Stimulated activated CD8-positive, alpha-beta memory T cell treated with anti-CD3 and anti-CD28 coated beads, Interleukin-7, amount 100 ng/mL, for 4 hours (primary cell): Measurements from ENCODE around the gene HCCS.
"Not testable (repeated sequence)": the region's sequence is repeated elsewhere in the genome, so short reads cannot be mapped to it uniquely, and the experiment has no call there.

Experiments
- DNase-seq, 2 donors: peaks; one replicate each; pipeline ENCODE4 v3.0.0-alpha.2; 2020; ENCODE audit warnings: low read depth in 2 of 2

HCCS gene

DNA sequence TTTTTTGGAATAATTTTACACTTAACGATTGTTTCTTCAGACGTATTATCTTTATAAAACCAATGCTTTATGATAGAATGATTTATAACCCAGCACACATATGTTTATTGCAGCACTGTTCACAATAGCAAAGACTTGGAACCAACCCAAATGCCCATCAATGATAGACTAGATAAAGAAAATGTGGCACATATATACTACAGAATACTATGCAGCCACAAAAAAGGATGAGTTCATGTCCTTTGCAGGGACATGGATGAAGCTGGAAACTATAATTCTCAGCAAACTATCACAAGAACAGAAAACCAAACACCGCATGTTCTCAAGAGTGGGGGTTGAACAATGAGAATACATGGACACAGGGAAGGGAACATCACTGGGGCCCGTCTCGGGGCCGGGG is 12.0 kb downstream of the HCCS start:
- DNase-seq = not testable (repeated sequence)

DNA sequence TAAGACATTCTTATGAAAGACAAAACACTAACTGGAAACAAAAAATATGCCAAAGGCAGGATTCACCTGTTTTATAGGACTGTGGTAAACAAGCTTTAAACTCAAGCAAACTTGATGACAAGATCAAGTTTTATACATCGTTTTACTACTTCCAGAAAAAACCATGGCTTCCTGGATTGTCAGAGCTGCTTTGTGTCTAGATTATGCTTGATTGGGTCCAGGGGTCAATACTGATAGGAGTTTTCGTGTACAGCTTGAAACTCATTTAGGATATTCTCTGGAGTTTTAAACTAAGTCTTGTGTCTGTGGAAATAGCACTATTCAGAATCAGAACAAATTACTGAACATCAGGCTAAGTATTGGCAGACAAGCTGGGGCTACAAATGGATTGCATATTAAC is 13.0 kb downstream of the HCCS start:
- no peak for DNase-seq

DNA sequence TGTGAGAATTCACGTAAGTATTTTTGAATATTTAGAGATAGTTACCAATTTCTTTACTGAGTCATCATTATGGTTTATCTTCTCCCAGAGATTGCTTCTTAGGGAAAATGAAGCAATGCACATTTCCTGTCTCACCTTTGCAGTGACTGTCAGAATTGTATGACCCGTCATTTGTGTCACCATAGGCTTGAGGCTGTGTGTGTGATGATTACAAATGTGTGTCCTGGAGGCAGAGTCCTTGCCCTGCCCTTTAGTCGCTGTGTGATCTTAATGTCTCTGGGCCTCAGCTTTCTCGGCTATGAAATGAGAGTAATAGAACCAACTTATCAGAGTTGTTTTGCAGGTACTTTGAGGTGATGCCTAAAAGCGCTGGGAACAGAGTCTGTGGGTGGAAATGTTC is 13.9 kb downstream of the HCCS start:
- no peak for DNase-seq

DNA sequence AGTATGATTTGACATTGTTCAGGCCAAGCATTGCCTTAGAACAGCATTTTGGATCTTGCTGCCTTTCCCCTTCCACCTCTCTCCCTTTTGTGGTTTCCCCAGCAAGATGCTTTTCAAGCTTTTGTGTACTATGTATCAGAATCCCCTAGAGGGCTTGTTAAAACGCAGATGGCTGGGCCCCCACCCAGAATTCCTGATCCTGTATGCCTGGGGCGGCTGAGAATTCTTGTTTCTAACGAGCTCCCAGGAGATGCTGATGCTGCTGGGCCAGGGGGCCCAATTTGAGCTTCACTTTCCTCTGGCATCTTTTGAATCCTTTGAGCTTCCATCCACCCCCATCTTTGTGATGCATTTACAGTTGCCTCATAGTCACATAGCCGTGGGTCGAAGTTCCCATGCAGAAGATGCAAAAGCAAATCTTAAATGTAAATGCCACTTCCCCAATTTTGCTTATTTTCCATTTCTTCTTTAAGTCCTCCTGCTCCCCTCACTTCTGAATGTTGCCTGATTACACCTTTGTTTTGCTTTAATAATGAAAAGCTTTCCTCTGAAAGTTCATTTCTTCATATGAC is 18.5 kb downstream of the HCCS start:
- DNase-seq = no peak

DNA sequence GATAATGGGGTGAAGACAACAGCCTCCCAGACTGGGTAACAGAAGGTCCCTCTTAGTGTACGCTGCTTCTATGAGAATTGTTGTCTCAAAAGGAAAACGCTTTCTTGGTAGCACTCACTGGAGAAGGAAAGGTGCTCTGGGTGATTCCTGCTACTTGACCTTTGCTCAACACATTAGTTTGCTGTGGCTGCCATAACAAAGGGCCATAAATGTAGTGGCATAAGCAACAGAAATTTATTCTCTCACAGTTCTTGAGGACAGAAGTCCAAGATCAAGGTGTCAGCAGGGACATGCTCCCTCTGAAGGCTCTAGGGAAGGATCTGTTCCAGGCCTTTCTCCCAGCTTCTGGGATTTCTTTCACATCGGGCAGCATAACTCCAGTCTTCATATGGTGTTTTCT is 19.0 kb downstream of the HCCS start:
- no peak for DNase-seq

DNA sequence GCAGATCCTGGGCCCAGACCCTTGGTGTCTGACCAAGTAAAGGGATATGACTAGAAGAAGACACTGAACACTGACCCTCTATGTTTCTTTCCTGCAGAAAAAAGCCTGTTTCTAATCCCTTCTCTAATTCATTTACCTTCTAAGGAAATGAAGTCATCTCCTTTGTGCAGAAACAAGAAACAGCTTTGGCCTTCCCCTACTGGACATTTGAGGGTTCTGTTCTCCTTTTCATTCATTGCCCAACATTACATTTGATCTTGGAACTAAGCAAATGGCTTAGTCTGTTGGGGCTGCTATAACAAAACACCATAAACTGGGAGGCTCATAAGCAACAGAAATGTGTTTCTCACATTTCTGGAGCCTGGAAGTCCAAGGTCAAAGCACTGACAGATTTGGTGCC is 20.0 kb downstream of the HCCS start:
- no peak for DNase-seq

DNA sequence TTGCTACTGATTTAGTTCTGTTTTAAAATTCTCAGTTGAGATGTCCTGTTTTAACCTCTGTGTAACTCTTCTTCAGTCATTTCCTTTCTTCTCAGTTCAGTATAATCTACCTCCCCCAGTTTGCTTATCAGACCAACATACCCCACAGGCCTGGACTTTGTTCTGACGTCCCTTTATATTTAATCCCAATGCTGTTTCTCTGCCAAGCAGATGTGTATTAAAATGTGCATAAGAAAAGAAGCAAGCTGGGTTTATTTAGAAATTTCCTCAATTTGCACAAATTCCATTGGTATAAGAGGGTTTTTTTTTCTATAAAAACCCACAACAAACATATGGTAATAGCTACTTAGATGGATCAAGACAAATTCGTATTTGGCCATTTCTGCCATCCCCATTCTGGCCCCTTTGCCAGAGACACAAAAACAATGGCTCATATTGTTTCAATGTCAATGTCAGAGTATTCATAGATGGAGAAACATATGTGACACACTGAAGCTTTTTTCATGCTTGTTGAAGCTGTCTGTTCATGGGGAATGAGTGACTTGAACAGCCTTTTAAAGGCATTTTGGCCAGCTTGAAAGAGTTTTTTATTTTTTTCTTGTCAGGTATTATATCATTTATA is 24.5 kb downstream of the HCCS start:
- no peak for DNase-seq

DNA sequence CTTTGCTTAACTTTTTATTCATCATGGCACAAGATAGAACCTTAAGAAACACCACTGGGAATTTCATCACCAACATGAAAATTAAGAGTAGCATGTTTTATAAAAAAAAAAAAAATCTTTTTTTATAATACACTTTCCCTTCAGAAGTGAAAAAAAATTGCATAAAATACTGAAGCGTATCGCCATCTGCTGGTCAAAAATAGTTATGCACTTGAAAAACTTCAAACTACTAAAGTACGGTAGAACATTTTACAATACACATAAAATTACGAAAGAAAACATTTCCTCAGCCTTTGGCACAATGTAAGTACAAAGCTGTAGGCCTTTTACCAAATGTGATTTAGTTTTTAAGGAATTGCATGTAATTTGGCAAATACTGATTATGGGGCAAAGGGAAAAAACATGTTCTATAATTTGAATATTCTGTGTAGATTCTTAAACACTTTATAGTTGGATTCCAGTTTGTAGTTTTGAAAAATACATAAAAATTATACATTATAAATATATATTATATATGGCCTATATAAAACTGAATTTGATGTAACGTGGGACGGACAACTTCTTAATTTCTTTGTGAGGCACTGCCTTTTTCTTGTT is 26.5 kb downstream of the HCCS start:
- DNase-seq = no peak

DNA sequence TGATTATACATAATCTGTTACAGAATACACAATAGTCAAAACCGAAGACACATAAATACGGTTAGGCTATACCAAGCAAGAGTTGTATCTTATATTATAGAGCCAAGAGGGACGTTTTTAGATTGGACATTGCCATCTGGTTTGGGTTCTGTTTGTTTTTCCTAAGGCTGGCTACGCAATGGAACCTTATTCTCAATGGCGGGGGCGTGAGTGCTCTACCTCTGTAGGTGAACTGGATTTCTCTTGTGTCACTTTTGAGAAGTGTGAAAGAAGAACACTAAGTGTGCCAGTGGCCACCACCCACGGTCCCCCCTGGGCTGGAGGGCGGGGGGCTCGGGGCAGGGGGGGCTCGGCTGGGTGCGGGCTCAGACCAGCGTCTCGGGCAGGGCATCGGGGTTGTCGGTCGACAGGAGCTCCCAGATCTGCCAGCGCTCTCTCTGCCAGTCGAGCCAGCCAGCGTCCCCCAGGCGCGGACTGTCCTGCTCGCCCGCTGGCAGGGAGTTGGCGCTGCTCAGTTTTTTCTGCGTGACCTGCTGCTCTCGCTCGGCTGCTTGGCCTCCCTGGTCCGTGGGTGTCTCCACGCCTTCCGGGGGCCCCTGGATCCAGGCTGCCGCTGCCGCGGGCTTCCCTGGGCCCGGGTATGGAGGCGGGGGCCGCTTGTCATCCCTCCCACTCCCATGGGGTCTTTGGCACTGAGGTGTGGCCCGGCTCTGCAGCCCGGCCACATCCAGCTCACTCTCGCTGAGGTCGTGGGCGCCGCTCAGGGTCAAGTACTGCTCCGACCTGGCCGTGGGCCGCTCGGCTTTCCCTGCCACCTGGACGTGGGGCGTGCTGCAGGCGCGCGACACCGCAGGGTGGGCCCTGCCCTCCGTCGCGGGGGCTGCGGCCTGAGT is 27.6 kb downstream of the HCCS start:
- no peak for DNase-seq

DNA sequence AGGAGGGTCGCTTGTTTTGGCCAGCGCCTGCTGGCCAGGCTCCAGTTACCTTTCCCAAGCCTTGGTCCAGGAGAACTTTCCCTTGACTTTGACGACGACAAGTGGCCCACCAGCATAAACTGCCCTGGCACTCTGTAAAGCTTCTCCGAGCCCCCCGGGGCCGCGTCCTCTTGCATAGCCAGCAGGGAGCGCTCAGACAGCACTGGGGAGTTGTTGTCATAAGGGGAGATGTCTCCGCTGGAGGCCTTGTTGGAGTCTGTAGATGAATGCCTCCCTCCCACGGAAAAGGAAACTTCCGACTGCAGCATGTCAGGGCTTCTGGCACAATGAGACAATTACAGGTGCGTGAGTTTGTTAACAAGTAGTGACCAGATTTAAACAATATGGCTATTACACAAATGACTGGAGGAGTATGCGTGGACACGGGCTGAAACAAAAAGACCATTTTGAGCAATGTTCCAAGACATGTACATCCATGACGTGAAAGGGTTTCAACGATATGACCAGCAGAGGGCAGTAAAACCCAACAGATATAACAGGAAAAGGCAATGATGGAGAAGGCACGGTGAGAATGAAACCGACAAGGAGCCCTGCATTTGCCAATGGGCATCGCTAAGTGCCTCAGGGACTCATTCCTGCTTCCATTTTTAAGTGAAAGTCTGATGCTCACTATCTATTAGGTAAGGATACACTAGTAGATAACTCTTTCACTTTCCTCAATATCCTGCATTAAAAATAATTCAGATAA is 33.0 kb downstream of the HCCS start:
- DNase-seq = peak in 1 of 2 donors; percentile 21

DNA sequence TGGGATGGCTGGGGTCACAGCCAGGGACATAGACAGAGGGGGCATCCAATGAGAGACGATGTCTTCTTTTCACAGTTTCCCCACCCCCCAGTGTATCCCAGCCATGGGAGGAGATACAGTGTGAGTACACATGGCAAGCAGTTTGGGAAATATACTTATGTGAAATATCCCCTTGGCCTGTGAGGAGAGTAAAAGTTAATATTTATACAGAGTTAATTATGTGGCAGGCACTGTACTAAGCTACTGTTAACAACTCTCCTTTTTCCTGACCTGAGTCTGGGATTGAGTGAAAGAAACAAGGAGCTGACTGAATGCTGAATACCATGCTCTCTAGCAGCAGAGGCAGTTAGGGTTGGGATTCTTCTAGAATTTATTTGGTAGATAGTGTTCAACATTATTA is 35.3 kb downstream of the HCCS start:
- no peak for DNase-seq

DNA sequence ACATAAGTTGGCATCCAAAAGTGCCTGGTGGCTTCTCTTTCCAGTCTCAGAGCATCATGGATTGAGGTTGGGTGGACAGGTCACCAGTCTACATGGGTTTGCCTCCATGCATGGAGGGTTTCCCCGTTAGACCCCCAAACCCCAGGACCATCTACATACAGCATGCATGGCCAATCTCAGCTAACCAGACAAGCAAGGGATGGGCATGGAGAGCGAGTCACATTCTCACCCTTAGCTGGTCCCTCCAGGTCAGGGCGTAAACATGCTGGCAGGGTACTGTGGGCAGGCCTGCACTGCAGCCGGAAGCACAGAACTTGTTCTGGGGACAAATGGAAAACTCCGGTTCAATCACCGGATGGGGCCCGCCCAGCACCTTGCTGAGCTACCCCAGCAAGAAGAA is 37.3 kb downstream of the HCCS start:
- no peak for DNase-seq

DNA sequence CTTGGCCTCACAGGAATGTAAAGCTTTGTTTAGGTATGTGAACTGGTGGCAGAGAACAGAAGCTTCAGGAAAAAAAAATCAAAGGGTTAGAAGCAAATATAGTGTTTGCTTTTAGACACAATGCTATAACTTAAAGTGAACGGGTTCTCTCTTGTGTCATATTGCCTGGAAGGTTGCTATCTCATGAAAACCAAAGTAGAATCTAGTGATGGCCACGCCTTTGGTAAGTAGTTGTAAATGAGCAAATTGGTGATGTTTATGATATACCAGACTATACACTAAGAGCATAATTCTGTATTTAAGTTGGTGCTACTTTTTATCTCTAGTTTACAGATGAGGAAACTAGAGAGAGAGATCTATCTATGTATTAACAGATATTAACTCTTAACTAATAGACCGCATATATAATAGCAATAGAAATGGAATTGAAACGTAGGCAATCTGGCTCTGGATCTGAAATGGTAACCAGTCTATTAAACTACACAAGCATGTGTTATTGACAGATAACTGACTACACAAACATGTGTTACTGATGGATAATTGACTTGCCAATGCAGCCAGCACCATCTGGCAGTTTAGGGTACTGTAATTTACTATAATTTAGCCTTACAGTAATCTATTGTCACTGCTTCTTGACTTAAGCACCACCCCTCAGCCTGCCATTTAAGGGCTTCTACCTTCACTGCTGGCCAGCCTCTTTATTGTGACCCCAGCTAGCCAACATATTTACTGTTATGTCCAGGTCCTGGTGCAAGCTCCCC is 40.8 kb downstream of the HCCS start:
- no peak for DNase-seq

DNA sequence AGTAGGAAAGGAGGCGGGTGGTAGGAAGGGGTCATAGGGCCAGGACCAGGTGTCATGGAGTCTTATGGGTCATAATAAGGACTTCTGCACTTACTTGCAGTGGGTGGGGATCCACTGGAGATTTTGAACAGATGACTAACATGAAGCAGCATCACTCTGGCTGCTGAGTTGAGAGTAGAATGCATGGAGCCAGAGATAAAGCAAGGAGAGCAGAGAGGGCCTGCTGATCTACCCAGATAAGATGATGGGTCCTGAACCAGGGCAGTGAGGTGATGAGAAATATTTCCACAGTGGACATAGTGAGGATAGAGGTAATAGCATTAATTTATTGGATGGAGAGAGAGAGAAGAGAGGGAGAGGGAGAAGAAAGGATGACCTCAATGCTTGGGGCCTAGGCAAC is 48.0 kb downstream of the HCCS start:
- no peak for DNase-seq

DNA sequence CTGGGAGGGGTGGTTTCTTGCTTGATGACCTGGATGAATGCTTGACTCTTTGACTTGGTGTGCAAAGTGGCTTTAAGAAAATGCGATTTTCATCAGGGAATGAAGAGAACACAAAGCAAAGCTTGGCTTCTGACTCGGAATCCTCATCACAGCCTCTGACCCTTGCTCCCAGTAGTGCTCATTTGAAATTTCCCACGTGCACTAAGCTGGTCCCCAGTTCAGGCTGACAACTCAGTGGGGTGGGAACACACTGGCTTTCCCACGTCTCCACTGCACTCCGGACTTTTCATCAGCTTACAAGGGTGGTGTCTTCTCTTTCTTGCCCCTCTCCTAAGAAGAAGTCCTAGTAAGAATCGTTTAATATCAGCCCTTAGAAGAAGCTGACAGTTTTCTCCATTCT is 53.3 kb downstream of the HCCS start:
- no peak for DNase-seq

DNA sequence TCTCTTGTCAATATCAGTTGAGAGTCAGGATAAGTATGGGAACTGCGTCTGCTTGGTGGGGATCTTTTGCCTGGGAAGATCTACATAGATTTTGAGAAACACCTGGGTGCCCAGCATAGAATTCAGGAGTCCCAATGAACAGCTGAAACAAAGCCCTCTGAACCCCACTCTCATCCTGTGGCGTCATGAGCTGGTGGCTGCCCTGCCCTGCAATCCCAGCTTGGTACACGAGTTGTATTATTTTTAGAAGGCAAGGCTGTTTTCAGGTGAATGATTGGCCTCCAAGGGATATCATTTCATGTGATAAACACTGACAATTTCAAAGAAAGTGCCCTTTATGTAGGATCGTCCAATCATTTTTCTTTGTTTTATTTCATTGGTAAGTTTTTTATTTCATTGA is 60.8 kb downstream of the HCCS start:
- no peak for DNase-seq

DNA sequence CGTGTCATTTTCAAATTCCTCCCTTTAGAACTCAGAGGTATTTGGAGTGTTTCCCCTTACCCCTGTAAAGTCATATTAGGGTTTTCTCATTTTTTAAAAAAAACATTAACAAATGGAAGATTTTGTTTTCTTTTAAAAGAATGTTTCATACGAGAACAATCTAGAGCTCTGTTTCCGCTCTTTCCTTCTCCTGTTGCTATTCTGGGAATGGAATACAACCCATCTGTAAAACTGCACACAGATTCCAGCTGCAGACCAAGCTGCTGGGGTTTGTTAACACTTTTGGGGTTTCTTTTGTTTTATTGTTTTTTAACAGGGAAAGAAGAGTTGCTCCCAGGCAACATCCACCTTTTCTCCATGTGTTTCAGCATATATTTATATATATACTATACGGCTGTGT is 61.3 kb downstream of the HCCS start:
- no peak for DNase-seq
